Measurements from ENCODE around the gene RALGPS1. TPM values are rescaled to one million over a fixed set of nuclear protein-coding genes. Genes with fewer than 3 reads are reported as not detected.

RALGPS1 gene
- total and polyA plus RNA-seq, 2 experiments from 2014 or later = 13.1 to 22.1 TPM

DNA sequence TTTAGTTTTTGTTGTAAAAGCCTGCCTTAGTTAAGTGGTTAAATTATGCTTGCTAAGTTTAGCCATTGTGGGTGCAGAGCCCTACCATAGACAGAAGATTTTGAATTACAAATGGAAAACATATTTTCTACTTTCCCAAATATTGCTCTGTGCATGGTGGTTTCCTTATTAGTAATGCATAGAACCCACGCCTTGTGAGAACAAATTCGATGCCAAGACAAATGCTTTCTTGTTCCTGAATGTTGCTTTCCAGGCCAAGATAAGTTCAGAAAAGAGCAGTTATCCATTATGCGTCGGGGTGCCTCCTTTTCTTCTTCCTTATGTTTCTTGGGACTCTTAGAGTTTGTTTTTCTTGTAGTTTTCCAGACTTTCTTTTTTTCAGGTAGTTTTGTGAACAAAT is 319.0 kb downstream of the RALGPS1 start:
- WGBS (ENCODE audit: low lambda C conversion rate, missing lambda C conversion rate) = 94% methylated on average over 4 of the region's 4 CpGs
- no peaks in the 10 kb centered on the region for H4K20me1 ChIP-seq (ENCODE audit: insufficient read depth, poor library complexity, severe bottlenecking)
- no peaks in the 10 kb centered on the region for H3K9me2 ChIP-seq (replicated peaks; ENCODE audit: insufficient read depth)
- TF ChIP-seq EZH2phosphoT487 (IDR thresholded peaks at IDR 0.05; ENCODE audit: low read depth, severe bottlenecking, unreplicated experiment) (no peak), CTCF (IDR thresholded peaks at IDR 0.05; ENCODE audit: poor library complexity) (no peak), EZH2 (IDR thresholded peaks at IDR 0.05; ENCODE audit: borderline replicate concordance) (no peak)
- no peak for DNase-seq (ENCODE audit: low spot score)
- H3K4me3 ChIP-seq = no peak overlapping the region
- H3K36me3 ChIP-seq (replicated peaks; ENCODE audit: insufficient read depth, low read depth) = no peaks in the 10 kb centered on the region
- no peak overlapping the region for H2AFZ ChIP-seq
- no peak overlapping the region for H3K27ac ChIP-seq
- peaks cover 3% of the 10 kb centered on the region for H3K79me2 ChIP-seq
- H3K4me2 ChIP-seq = no peak overlapping the region
- no peaks in the 10 kb centered on the region for H3K9me3 ChIP-seq (ENCODE audit: low read depth)
- no peaks in the 10 kb centered on the region for H3K27me3 ChIP-seq
- no peaks in the 10 kb centered on the region for H3K4me1 ChIP-seq (ENCODE audit: insufficient read depth)

- H3K79me2 ChIP-seq = peaks cover 3% of the 10 kb centered on the region
- no peak for DNase-seq (ENCODE audit: low spot score)
- H3K4me1 ChIP-seq (ENCODE audit: insufficient read depth) = no peaks in the 10 kb centered on the region
- WGBS (ENCODE audit: low lambda C conversion rate, missing lambda C conversion rate) = 100% methylated on average over 1 of the region's 1 CpG
- no peaks in the 10 kb centered on the region for H3K9me2 ChIP-seq (replicated peaks; ENCODE audit: insufficient read depth)
- TF ChIP-seq EZH2phosphoT487 (IDR thresholded peaks at IDR 0.05; ENCODE audit: low read depth, severe bottlenecking, unreplicated experiment) (no peak), EZH2 (IDR thresholded peaks at IDR 0.05; ENCODE audit: borderline replicate concordance) (no peak)
- no peak overlapping the region for H3K4me3 ChIP-seq
- H3K9me3 ChIP-seq (ENCODE audit: low read depth) = no peaks in the 10 kb centered on the region
- no peak overlapping the region for H3K4me2 ChIP-seq
- no peaks in the 10 kb centered on the region for H3K36me3 ChIP-seq (replicated peaks; ENCODE audit: insufficient read depth, low read depth)
- no peaks in the 10 kb centered on the region for H4K20me1 ChIP-seq (ENCODE audit: insufficient read depth, poor library complexity, severe bottlenecking)
- H3K27ac ChIP-seq = no peak overlapping the region
- no peak overlapping the region for H2AFZ ChIP-seq
- H3K27me3 ChIP-seq = no peaks in the 10 kb centered on the region
Observed at GRCh38 chr9:127233989-127234388, 319.4 kb downstream of the RALGPS1 start.

DNA sequence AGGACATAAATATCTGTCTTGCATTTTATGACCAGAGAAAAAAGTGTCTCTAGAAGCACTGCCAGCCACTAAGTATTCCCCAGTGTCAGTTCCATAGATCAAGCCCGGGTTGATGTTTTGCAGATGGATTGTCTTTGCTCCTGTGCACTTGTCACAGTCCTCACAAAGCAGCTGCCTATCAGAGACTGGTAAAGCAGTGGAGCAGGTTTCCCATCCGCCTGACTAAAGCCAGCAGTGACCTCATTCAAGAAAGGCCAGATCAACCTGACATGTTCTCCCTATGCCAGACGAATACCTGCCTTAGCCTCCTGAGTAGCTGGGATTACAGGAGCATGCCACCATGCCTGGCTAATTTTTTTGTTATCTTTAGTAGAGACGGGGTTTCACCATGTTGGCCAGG is 323.2 kb downstream of the RALGPS1 start:
- peaks cover 3% of the 10 kb centered on the region for H3K79me2 ChIP-seq
- no peaks in the 10 kb centered on the region for H3K27me3 ChIP-seq
- H4K20me1 ChIP-seq (ENCODE audit: insufficient read depth, poor library complexity, severe bottlenecking) = no peaks in the 10 kb centered on the region
- WGBS (ENCODE audit: low lambda C conversion rate, missing lambda C conversion rate) = 59% methylated on average over 4 of the region's 4 CpGs
- H3K4me2 ChIP-seq = no peak overlapping the region
- H3K9me2 ChIP-seq (replicated peaks; ENCODE audit: insufficient read depth) = no peaks in the 10 kb centered on the region
- H3K4me1 ChIP-seq (ENCODE audit: insufficient read depth) = no peaks in the 10 kb centered on the region
- no peak overlapping the region for H2AFZ ChIP-seq
- H3K36me3 ChIP-seq (replicated peaks; ENCODE audit: insufficient read depth, low read depth) = no peaks in the 10 kb centered on the region
- no peak for DNase-seq (ENCODE audit: low spot score)
- no peak overlapping the region for H3K4me3 ChIP-seq
- no peak overlapping the region for H3K27ac ChIP-seq
- TF ChIP-seq EZH2 (IDR thresholded peaks at IDR 0.05; ENCODE audit: borderline replicate concordance) = no peak
- TF ChIP-seq CTCF (IDR thresholded peaks at IDR 0.05; ENCODE audit: poor library complexity) = no peak
- TF ChIP-seq EZH2phosphoT487 (IDR thresholded peaks at IDR 0.05; ENCODE audit: low read depth, severe bottlenecking, unreplicated experiment) = no peak
- no peaks in the 10 kb centered on the region for H3K9me3 ChIP-seq (ENCODE audit: low read depth)

DNA sequence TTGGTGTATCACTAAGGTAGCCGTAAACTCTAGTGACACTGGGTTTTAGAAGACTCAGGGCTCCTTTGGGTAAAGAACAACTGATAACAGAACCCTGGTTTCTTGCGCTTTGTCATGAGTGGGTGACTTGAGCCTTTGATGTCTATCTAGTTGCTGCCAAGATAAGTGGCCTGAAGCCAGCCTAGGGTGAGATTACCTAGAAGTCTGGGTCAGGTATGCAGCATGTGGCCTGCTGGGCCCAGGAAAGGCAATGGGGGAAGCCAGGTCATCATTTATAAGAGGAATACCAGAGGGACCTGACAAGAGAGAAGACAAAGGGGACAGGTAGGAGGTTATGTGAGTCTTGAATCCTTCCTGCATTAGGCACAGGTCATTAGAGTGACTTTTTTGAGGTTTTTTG is 326.8 kb downstream of the RALGPS1 start:
- no peak overlapping the region for H3K27ac ChIP-seq
- H3K79me2 ChIP-seq = no peaks in the 10 kb centered on the region
- TF ChIP-seq EZH2 (IDR thresholded peaks at IDR 0.05; ENCODE audit: borderline replicate concordance) (no peak), EZH2phosphoT487 (IDR thresholded peaks at IDR 0.05; ENCODE audit: low read depth, severe bottlenecking, unreplicated experiment) (no peak), CTCF (IDR thresholded peaks at IDR 0.05; ENCODE audit: poor library complexity) (no peak)
- WGBS (ENCODE audit: low lambda C conversion rate, missing lambda C conversion rate) = 85% methylated on average over 2 of the region's 2 CpGs
- no peak overlapping the region for H2AFZ ChIP-seq
- no peaks in the 10 kb centered on the region for H3K27me3 ChIP-seq
- DNase-seq (ENCODE audit: low spot score) = no peak
- H3K4me2 ChIP-seq = no peak overlapping the region
- H3K9me3 ChIP-seq (ENCODE audit: low read depth) = no peaks in the 10 kb centered on the region
- no peaks in the 10 kb centered on the region for H3K4me1 ChIP-seq (ENCODE audit: insufficient read depth)
- no peaks in the 10 kb centered on the region for H3K36me3 ChIP-seq (replicated peaks; ENCODE audit: insufficient read depth, low read depth)
- H4K20me1 ChIP-seq (ENCODE audit: insufficient read depth, poor library complexity, severe bottlenecking) = no peaks in the 10 kb centered on the region
- H3K4me3 ChIP-seq = no peak overlapping the region
- H3K9me2 ChIP-seq (replicated peaks; ENCODE audit: insufficient read depth) = no peaks in the 10 kb centered on the region
